ENCODE measurements around the gene MAP4K1.
A peak's percentile ranks its signal among the peaks of the same experiment; 100 is the strongest.

The MAP4K1 gene

GRCh38 chr19:38666663-38667511 lies 49.1 kb upstream of the MAP4K1 start (continued):
- TF ChIP-seq KLF7 (tag by site-specific recombination; IDR thresholded peaks at IDR 0.05; ENCODE audit: borderline replicate concordance) (no peak), ZNF623 (tag by site-specific recombination; IDR thresholded peaks at IDR 0.05) (peak; percentile 6; the same call in 1 of the 2 replicates), ZNF843 (tag by site-specific recombination; IDR thresholded peaks at IDR 0.05) (peak; percentile 89), ZNF449 (tag by site-specific recombination; IDR thresholded peaks at IDR 0.05) (peak; percentile 77; the same call in 1 of the 2 replicates), RBAK (tag by site-specific recombination; IDR thresholded peaks at IDR 0.05) (no peak), ZNF19 (tag by site-specific recombination; IDR thresholded peaks at IDR 0.05; ENCODE audit: low read depth) (no peak), ZNF157 (tag by site-specific recombination; IDR thresholded peaks at IDR 0.05) (0 out of 2 replicates have a peak, but pooled peaks have one; percentile 33), INSM2 (tag by site-specific recombination; IDR thresholded peaks at IDR 0.05) (peak; percentile 94), BCL11A (tag by site-specific recombination; IDR thresholded peaks at IDR 0.05; ENCODE audit: low read depth) (peak; percentile 97), ZNF513 (tag by site-specific recombination; IDR thresholded peaks at IDR 0.05) (no peak), ZNF76 (tag by site-specific recombination; IDR thresholded peaks at IDR 0.05; ENCODE audit: borderline replicate concordance, low read depth) (no peak; the same call in none of the 2 replicates), ZNF175 (tag by site-specific recombination; IDR thresholded peaks at IDR 0.05) (no peak), ZNF433 (tag by site-specific recombination; IDR thresholded peaks at IDR 0.05; ENCODE audit: low read depth) (no peak), ZNF354C (tag by site-specific recombination; IDR thresholded peaks at IDR 0.05; ENCODE audit: borderline replicate concordance, low read depth) (no peak), ZNF398 (tag by site-specific recombination; IDR thresholded peaks at IDR 0.05) (peak; percentile 95), OVOL3 (tag by site-specific recombination; IDR thresholded peaks at IDR 0.05) (no peak), KLF17 (tag by site-specific recombination; IDR thresholded peaks at IDR 0.05) (peak; percentile 96), GLIS1 (tag by site-specific recombination; IDR thresholded peaks at IDR 0.05) (peak; percentile 100), ZNF664 (tag by site-specific recombination; IDR thresholded peaks at IDR 0.05) (peak; percentile 74), ZNF639 (tag by site-specific recombination; IDR thresholded peaks at IDR 0.05) (peak; percentile 93), SALL2 (tag by site-specific recombination; IDR thresholded peaks at IDR 0.05; ENCODE audit: borderline replicate concordance) (no peak), WT1 (tag by site-specific recombination; IDR thresholded peaks at IDR 0.05) (peak; percentile 78), ZIC2 (tag by site-specific recombination; IDR thresholded peaks at IDR 0.05) (peak; percentile 45; the same call in 1 of the 2 replicates), ZSCAN30 (tag by site-specific recombination; IDR thresholded peaks at IDR 0.05) (peak; percentile 81; the same call in 1 of the 2 replicates), ZSCAN16 (tag by site-specific recombination; IDR thresholded peaks at IDR 0.05) (peak; percentile 74; the same call in 1 of the 2 replicates), ZEB2 (tag by site-specific recombination; IDR thresholded peaks at IDR 0.05) (peak; percentile 95), ZNF692 (tag by site-specific recombination; IDR thresholded peaks at IDR 0.05) (peak; percentile 96), ZNF24 (tag by site-specific recombination; IDR thresholded peaks at IDR 0.05) (peak; percentile 93), SP3 (tag by site-specific recombination; IDR thresholded peaks at IDR 0.05) (peak; percentile 64)
